WTC11 (cell line): Measurements from ENCODE around the gene SLC17A8. TPM values are rescaled to one million over a fixed set of nuclear protein-coding genes. Genes with fewer than 3 reads are reported as not detected.

Experiments used
- ATAC-seq: fragments of 200-7000 bp; cut with Tn5 transposase; 2 replicates; pipeline ENCODE4 v1.10.0; 2021; ENCODE audit warnings: mild to moderate bottlenecking, moderate library complexity
- CTCF ChIA-PET: fragments of 300-600 bp; sonication (Branson Sonifier 250); formaldehyde crosslinking; loops from one replicate; lab custom pipeline; 2021; ENCODE audit warnings: antibody characterized with exemption; lab: Charles Lee
- POLR2A ChIA-PET: fragments of 350-600 bp; sonication (Branson Sonifier 250); formaldehyde crosslinking; loops from one replicate; lab custom pipeline; 2021; ENCODE audit warnings: antibody characterized with exemption; lab: Charles Lee
- DNase-seq: peaks from one replicate; pipeline ENCODE4 v3.0.0; 2021; ENCODE audit warnings: low spot score
- H3K27ac Mint-ChIP-seq: 2 replicates; pipeline ENCODE4 v1.8.0; 2021; ENCODE audit warnings: mixed read lengths
- H3K27me3 Mint-ChIP-seq: 2 replicates; pipeline ENCODE4 v1.8.0; 2021; ENCODE audit warnings: low read depth, mild to moderate bottlenecking, moderate library complexity, mixed read lengths
- H3K36me3 Mint-ChIP-seq: 2 replicates; pipeline ENCODE4 v1.8.0; 2021; ENCODE audit warnings: mixed read lengths
- H3K4me1 Mint-ChIP-seq: 2 replicates; pipeline ENCODE4 v1.8.0; 2022; ENCODE audit warnings: mixed read lengths
- H3K4me3 Mint-ChIP-seq: 2 replicates; pipeline ENCODE4 v1.8.0; 2021; ENCODE audit warnings: mild to moderate bottlenecking, moderate library complexity, mixed read lengths
- H3K9me3 Mint-ChIP-seq: 2 replicates; pipeline ENCODE4 v1.8.0; 2021; ENCODE audit warnings: mixed read lengths
- FOXP1 ChIP-seq: sonication (generic); formaldehyde crosslinking; IDR thresholded peaks from 2 replicates; pipeline ENCODE4 v1.8.0; 2022; ENCODE audit warnings: missing genetic modification reagents, mild to moderate bottlenecking, moderate library complexity, borderline replicate concordance
- GABPB1 ChIP-seq: sonication (generic); formaldehyde crosslinking; IDR thresholded peaks from 2 replicates; pipeline ENCODE4 v1.8.1; 2023; ENCODE audit warnings: mild to moderate bottlenecking, missing genetic modification reagents
- GRHL2 ChIP-seq: fragments of 250-450 bp; sonication (Bioruptor Pico); IDR thresholded peaks from 2 replicates; pipeline ENCODE4 v1.8.0; 2022; ENCODE audit warnings: mild to moderate bottlenecking, moderate library complexity; ENCODE audit not compliant: insufficient replicate concordance, severe bottlenecking
- HMGA2 ChIP-seq: fragments of 250-450 bp; sonication (Bioruptor Pico); IDR thresholded peaks from 2 replicates; pipeline ENCODE4 v1.4.0; 2021; ENCODE audit warnings: mild to moderate bottlenecking, moderate library complexity
- JAZF1 ChIP-seq: fragments of 250-450 bp; sonication (Bioruptor Pico); IDR thresholded peaks from 2 replicates; pipeline ENCODE4 v1.9.0; 2021; ENCODE audit warnings: moderate library complexity, mild to moderate bottlenecking, inconsistent platforms
- NFE2L1 ChIP-seq: sonication (generic); formaldehyde crosslinking; IDR thresholded peaks from 2 replicates; pipeline ENCODE4 v1.8.1; 2023; ENCODE audit warnings: missing genetic modification reagents
- NFYB ChIP-seq: sonication (generic); formaldehyde crosslinking; conservative IDR thresholded peaks from 2 replicates; pipeline ENCODE4 v1.8.0; 2022; ENCODE audit warnings: low read depth, missing genetic modification reagents
- PRRX2 ChIP-seq: fragments of 250-450 bp; sonication (Bioruptor Pico); IDR thresholded peaks from 2 replicates; pipeline ENCODE4 v1.8.0; 2021; ENCODE audit warnings: mild to moderate bottlenecking
- RELA ChIP-seq: sonication (generic); formaldehyde crosslinking; IDR thresholded peaks from 2 replicates; pipeline ENCODE4 v1.8.1; 2022; ENCODE audit warnings: missing genetic modification reagents, mild to moderate bottlenecking, borderline replicate concordance
- TCF7 ChIP-seq: sonication (generic); formaldehyde crosslinking; IDR thresholded peaks from 2 replicates; pipeline ENCODE4 v1.8.0; 2022; ENCODE audit warnings: mild to moderate bottlenecking, low read depth, missing genetic modification reagents, moderate library complexity
- TEAD4 ChIP-seq: sonication (generic); formaldehyde crosslinking; IDR thresholded peaks from 2 replicates; pipeline ENCODE4 v1.8.0; 2022; ENCODE audit warnings: mild to moderate bottlenecking, missing genetic modification reagents
- ZNF121 ChIP-seq: sonication (generic); formaldehyde crosslinking; IDR thresholded peaks from 2 replicates; pipeline ENCODE4 v1.8.0; 2023; ENCODE audit warnings: missing genetic modification reagents
- ZNF317 ChIP-seq: sonication (generic); formaldehyde crosslinking; IDR thresholded peaks from 2 replicates; pipeline ENCODE4 v1.8.1; 2023; ENCODE audit warnings: low read depth, mild to moderate bottlenecking, moderate library complexity, missing genetic modification reagents, borderline replicate concordance
- ZNF416 ChIP-seq: fragments of 250-450 bp; sonication (Bioruptor Pico); IDR thresholded peaks from 2 replicates; pipeline ENCODE4 v1.9.0; 2021; ENCODE audit warnings: mild to moderate bottlenecking, inconsistent platforms
- total RNA-seq: library from RNA; stranded (reverse); gene quantifications from 3 replicates; pipeline ENCODE4 v1.2.3, GENCODE V29; 2021
- TF ChIP-seq, protein P1 (sequence below): fragments of 250-450 bp; sonication (Bioruptor Pico); IDR thresholded peaks from 2 replicates; pipeline ENCODE4 v1.8.0; 2021; ENCODE audit warnings: mild to moderate bottlenecking
- TF ChIP-seq, protein P2 (sequence below): sonication (generic); formaldehyde crosslinking; conservative IDR thresholded peaks from 2 replicates; pipeline ENCODE4 v1.8.1; 2023; ENCODE audit warnings: mild to moderate bottlenecking, low read depth, missing genetic modification reagents, moderate library complexity
- TF ChIP-seq, protein P3 (sequence below): sonication (generic); formaldehyde crosslinking; IDR thresholded peaks from 2 replicates; pipeline ENCODE4 v1.8.1; 2022; ENCODE audit warnings: mild to moderate bottlenecking, missing genetic modification reagents, moderate library complexity, borderline replicate concordance
- TF ChIP-seq, protein P4 (sequence below): sonication (generic); formaldehyde crosslinking; IDR thresholded peaks from 2 replicates; pipeline ENCODE4 v1.8.1; 2022; ENCODE audit warnings: low read depth, mild to moderate bottlenecking, moderate library complexity, missing genetic modification reagents, borderline replicate concordance
- TF ChIP-seq, protein P5 (sequence below): sonication (generic); formaldehyde crosslinking; IDR thresholded peaks from 2 replicates; pipeline ENCODE4 v1.8.0; 2022; ENCODE audit warnings: mild to moderate bottlenecking, missing genetic modification reagents
- TF ChIP-seq, protein P6 (sequence below): sonication (generic); formaldehyde crosslinking; IDR thresholded peaks from 2 replicates; pipeline ENCODE4 v1.8.1; 2023; ENCODE audit warnings: mild to moderate bottlenecking, missing genetic modification reagents, moderate library complexity
- TF ChIP-seq, protein P7 (sequence below): sonication (generic); formaldehyde crosslinking; IDR thresholded peaks from 2 replicates; pipeline ENCODE4 v1.8.1; 2023; ENCODE audit warnings: mild to moderate bottlenecking, missing genetic modification reagents

Gene SLC17A8
- total RNA-seq, 1 experiment from 2014 or later = 0.26 TPM

DNA sequence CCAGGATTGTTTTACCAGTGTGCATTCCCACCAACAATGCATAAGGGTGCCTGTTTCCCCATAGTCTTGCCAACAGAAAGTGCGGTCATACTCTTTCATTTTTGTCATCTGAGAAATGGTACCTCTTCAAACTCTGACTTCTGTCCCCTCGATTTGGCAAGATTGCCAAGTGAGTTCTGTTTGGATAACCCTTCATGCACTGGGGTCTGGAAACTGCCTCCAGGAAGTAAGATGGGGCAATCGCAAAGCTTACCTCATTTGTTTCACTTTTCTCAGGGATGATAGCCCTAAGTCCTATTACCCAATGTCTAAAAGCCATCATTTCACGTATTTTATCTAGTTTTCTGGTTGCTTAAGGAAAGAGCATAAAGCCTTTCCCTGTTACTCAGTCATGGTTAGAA is 88.2 kb downstream of the SLC17A8 start:
- CTCF ChIA-PET = no interaction called here
- POLR2A ChIA-PET = no interaction called here
- peak; percentile 47; the same call in 1 of the 2 replicates for TF ChIP-seq GABPB1 (CRISPR knock-in tag)
- TF ChIP-seq TEAD4 (CRISPR knock-in tag) = no peak
- no peak for TF ChIP-seq ZNF317
- TF ChIP-seq PRRX2 (CRISPR knock-in tag) = no peak
- no peak for DNase-seq
- H3K4me3 Mint-ChIP-seq = no peak overlapping the region
- peaks cover 21% of the 10 kb centered on the region for H3K4me1 Mint-ChIP-seq
- no peaks in the 10 kb centered on the region for H3K27me3 Mint-ChIP-seq
- no peaks in the 10 kb centered on the region for H3K36me3 Mint-ChIP-seq
- H3K9me3 Mint-ChIP-seq = no peaks in the 10 kb centered on the region
- no peak overlapping the region for H3K27ac Mint-ChIP-seq
- ATAC-seq = no peak

DNA sequence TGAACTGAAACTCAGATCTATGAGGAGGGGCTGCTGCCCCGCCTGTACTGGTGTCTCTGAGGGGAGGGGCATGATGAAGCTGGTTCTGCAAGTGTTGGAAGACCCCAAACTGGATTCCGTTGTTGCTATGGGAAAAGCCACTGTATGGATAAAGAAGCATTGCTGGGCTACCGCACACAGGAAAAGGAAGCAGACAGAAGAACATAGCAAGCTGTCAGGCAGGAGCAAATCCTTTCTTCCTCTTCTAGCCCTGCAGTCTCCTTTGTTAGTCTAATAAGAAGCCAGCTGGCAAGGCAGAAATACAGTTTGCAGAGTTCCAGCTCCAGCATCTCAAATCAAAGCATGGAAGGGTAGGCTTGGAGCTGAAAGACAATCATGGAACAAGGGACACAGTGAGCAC is 90.5 kb downstream of the SLC17A8 start:
- ChIA-PET POLR2A (interaction anchor here (0.6 kb wide), 1 partner anchor 265 kb away, joined by 3 read pairs; no protein-coding TSS in a partner anchor), CTCF (interaction anchor here (0.7 to 3.5 kb wide), 3 partner anchors 13 to 100 kb away, joined by 3 to 23 read pairs (median 5); no protein-coding TSS in a partner anchor)
- H3K27ac Mint-ChIP-seq = no peak overlapping the region; the same call in 1 of the 2 replicates
- DNase-seq (no peak), ATAC-seq (peak; percentile 78)
- no peaks in the 10 kb centered on the region for H3K27me3 Mint-ChIP-seq
- H3K36me3 Mint-ChIP-seq = no peaks in the 10 kb centered on the region
- H3K4me3 Mint-ChIP-seq = no peak overlapping the region
- no peaks in the 10 kb centered on the region for H3K9me3 Mint-ChIP-seq
- TF ChIP-seq, protein P1, sequence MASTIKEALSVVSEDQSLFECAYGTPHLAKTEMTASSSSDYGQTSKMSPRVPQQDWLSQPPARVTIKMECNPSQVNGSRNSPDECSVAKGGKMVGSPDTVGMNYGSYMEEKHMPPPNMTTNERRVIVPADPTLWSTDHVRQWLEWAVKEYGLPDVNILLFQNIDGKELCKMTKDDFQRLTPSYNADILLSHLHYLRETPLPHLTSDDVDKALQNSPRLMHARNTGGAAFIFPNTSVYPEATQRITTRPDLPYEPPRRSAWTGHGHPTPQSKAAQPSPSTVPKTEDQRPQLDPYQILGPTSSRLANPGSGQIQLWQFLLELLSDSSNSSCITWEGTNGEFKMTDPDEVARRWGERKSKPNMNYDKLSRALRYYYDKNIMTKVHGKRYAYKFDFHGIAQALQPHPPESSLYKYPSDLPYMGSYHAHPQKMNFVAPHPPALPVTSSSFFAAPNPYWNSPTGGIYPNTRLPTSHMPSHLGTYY (CRISPR knock-in tag) = no peak
- no peak for TF ChIP-seq ZNF121 (CRISPR knock-in tag)
- TF ChIP-seq, protein P2, sequence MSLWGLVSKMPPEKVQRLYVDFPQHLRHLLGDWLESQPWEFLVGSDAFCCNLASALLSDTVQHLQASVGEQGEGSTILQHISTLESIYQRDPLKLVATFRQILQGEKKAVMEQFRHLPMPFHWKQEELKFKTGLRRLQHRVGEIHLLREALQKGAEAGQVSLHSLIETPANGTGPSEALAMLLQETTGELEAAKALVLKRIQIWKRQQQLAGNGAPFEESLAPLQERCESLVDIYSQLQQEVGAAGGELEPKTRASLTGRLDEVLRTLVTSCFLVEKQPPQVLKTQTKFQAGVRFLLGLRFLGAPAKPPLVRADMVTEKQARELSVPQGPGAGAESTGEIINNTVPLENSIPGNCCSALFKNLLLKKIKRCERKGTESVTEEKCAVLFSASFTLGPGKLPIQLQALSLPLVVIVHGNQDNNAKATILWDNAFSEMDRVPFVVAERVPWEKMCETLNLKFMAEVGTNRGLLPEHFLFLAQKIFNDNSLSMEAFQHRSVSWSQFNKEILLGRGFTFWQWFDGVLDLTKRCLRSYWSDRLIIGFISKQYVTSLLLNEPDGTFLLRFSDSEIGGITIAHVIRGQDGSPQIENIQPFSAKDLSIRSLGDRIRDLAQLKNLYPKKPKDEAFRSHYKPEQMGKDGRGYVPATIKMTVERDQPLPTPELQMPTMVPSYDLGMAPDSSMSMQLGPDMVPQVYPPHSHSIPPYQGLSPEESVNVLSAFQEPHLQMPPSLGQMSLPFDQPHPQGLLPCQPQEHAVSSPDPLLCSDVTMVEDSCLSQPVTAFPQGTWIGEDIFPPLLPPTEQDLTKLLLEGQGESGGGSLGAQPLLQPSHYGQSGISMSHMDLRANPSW = no peak
- TF ChIP-seq, protein P3, sequence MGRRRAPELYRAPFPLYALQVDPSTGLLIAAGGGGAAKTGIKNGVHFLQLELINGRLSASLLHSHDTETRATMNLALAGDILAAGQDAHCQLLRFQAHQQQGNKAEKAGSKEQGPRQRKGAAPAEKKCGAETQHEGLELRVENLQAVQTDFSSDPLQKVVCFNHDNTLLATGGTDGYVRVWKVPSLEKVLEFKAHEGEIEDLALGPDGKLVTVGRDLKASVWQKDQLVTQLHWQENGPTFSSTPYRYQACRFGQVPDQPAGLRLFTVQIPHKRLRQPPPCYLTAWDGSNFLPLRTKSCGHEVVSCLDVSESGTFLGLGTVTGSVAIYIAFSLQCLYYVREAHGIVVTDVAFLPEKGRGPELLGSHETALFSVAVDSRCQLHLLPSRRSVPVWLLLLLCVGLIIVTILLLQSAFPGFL (CRISPR knock-in tag) = no peak
- TF ChIP-seq, protein P4, sequence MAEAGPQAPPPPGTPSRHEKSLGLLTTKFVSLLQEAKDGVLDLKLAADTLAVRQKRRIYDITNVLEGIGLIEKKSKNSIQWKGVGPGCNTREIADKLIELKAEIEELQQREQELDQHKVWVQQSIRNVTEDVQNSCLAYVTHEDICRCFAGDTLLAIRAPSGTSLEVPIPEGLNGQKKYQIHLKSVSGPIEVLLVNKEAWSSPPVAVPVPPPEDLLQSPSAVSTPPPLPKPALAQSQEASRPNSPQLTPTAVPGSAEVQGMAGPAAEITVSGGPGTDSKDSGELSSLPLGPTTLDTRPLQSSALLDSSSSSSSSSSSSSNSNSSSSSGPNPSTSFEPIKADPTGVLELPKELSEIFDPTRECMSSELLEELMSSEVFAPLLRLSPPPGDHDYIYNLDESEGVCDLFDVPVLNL (CRISPR knock-in tag) = no peak
- TF ChIP-seq ZNF416 = no peak
- TF ChIP-seq RELA (CRISPR knock-in tag) = no peak
- TF ChIP-seq GRHL2 (CRISPR knock-in tag) = no peak
- no peak for TF ChIP-seq NFYB
- TF ChIP-seq, protein P5, sequence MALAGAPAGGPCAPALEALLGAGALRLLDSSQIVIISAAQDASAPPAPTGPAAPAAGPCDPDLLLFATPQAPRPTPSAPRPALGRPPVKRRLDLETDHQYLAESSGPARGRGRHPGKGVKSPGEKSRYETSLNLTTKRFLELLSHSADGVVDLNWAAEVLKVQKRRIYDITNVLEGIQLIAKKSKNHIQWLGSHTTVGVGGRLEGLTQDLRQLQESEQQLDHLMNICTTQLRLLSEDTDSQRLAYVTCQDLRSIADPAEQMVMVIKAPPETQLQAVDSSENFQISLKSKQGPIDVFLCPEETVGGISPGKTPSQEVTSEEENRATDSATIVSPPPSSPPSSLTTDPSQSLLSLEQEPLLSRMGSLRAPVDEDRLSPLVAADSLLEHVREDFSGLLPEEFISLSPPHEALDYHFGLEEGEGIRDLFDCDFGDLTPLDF = no peak
- TF ChIP-seq HMGA2 = no peak
- TF ChIP-seq PRRX2 (CRISPR knock-in tag) = no peak
- peaks cover 14% of the 10 kb centered on the region for H3K4me1 Mint-ChIP-seq

DNA sequence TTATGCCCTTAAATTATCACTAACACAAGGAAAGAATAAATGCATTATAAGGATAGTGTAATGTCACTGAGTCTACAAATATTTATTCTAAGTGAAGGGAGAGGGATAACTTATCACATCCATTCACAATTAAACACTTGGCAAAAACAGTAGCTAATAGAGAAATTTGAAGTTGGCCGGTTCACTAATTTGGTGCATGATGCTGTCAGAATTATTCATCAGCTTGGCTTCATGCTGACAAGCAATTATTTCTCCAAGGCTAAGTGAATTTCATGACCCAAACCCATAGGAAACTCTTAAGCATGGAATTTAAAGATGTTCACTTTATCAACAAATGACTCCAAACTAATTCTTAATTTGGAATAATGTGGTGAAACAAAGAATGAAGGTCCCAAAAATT is 91.8 kb downstream of the SLC17A8 start:
- CTCF ChIA-PET = interaction anchor here (3.5 kb wide), 1 partner anchor 44 kb away, joined by 23 read pairs; no protein-coding TSS in a partner anchor
- H3K9me3 Mint-ChIP-seq = no peaks in the 10 kb centered on the region
- TF ChIP-seq ZNF416 (no peak), JAZF1 (CRISPR knock-in tag) (no peak), NFE2L1 (CRISPR knock-in tag) (no peak), FOXP1 (no peak), TCF7 (CRISPR knock-in tag) (no peak)
- TF ChIP-seq, protein P6, sequence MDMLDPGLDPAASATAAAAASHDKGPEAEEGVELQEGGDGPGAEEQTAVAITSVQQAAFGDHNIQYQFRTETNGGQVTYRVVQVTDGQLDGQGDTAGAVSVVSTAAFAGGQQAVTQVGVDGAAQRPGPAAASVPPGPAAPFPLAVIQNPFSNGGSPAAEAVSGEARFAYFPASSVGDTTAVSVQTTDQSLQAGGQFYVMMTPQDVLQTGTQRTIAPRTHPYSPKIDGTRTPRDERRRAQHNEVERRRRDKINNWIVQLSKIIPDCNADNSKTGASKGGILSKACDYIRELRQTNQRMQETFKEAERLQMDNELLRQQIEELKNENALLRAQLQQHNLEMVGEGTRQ (CRISPR knock-in tag) = no peak
- TF ChIP-seq, protein P7, sequence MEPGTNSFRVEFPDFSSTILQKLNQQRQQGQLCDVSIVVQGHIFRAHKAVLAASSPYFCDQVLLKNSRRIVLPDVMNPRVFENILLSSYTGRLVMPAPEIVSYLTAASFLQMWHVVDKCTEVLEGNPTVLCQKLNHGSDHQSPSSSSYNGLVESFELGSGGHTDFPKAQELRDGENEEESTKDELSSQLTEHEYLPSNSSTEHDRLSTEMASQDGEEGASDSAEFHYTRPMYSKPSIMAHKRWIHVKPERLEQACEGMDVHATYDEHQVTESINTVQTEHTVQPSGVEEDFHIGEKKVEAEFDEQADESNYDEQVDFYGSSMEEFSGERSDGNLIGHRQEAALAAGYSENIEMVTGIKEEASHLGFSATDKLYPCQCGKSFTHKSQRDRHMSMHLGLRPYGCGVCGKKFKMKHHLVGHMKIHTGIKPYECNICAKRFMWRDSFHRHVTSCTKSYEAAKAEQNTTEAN (CRISPR knock-in tag) = no peak

More for the DNA sequence above, 91.8 kb downstream of the SLC17A8 start:
- no peaks in the 10 kb centered on the region for H3K27me3 Mint-ChIP-seq
- DNase-seq = no peak
- POLR2A ChIA-PET = no interaction called here
- H3K27ac Mint-ChIP-seq = no peak overlapping the region
- H3K36me3 Mint-ChIP-seq = no peaks in the 10 kb centered on the region
- no peak overlapping the region for H3K4me3 Mint-ChIP-seq
- H3K4me1 Mint-ChIP-seq = peaks cover 14% of the 10 kb centered on the region
- ATAC-seq = no peak
